ENCODE measurements around the gene IER2. TPM values are rescaled to one million over a fixed set of nuclear protein-coding genes. Genes with fewer than 3 reads are reported as not detected.
"Not testable (repeated sequence)": the region's sequence is repeated elsewhere in the genome, so short reads cannot be mapped to it uniquely, and the experiment has no call there.

IER2 gene
- total and polyA plus RNA-seq, 2 donors (not counting 1 experiment from before 2014, with no cell fraction given) = 16.5 to 26.4 TPM

DNA sequence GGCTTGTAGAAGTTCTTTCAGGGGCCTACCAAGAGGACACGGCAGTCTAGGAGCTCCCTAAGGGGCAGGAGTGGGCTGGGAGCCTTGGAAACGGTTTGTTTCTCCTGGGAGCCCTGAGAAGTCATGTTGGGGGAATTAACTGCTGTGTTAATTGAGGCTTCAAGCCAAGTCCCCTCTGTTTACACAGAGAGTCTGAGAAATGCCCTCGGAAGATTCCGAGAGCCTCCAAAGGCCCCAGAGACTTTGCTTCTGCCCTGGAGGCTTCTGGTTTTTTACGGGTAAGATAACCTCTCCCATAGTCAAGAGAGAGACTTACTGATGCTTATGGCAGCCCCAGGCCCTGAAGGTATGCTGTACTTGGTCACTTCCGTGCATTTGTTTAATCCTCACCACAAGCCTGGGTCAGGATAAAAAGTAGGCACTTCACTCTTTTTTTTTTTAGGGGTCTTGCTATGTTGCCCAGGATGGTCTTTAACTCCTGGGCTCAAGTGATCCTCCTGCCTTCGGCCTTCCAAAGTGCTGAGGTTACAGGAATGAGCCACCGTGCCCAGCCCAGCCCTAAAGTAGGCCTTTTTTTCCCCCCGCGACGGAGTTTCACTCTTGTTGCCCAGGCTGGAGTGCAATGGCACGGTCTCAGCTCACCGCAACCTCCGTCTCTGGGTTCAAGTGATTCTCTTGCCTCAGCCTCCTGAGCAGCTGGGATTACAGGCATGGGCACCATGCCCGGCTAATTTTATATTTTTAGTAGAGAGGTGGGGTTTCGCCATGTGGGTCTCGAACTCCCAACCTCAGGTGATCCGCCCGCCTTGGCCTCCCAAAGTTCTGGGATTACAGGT lies 15.2 kb downstream of the IER2 start:
- Histone ChIP-seq H3K27ac (ENCODE audit: insufficient read depth, low read length) (peak overlapping the region; percentile 82), H3K4me2 (ENCODE audit: extremely low read depth, insufficient read depth, low read length) (peak overlapping the region; percentile 25), H2AFZ (ENCODE audit: low read length) (no peak overlapping the region), H3K4me1 (ENCODE audit: control insufficient read depth, extremely low read depth, insufficient read depth, low read length) (peaks cover 41% of the 10 kb centered on the region), H3K9ac (ENCODE audit: insufficient read depth, low read length) (no peak overlapping the region), H3K9me3 (ENCODE audit: control insufficient read depth, insufficient read depth, low read depth, low read length) (no peaks in the 10 kb centered on the region), H3K4me3 (replicated peaks in 1 of 4; ENCODE audit: control extremely low read depth in 1 of 4, insufficient read depth in 1 of 4, low read depth in 3 of 4, low read length in 4 of 4) (no peak overlapping the region), H3K79me2 (ENCODE audit: control insufficient read depth, insufficient read depth, low read length) (no peaks in the 10 kb centered on the region), H4K20me1 (ENCODE audit: control insufficient read depth, extremely low read depth, insufficient read depth, low read length) (no peaks in the 10 kb centered on the region), H3K27me3 (ENCODE audit: control insufficient read depth, insufficient read depth, low read length) (no peaks in the 10 kb centered on the region), H3K36me3 (ENCODE audit: control insufficient read depth, insufficient read depth, low read length) (no peaks in the 10 kb centered on the region)
- TF ChIP-seq CTCF (conservative IDR thresholded peaks at IDR 0.05 in 1 of 2, IDR thresholded peaks at IDR 0.05 in 1 of 2; ENCODE audit: low read depth in 1 of 2, low read length in 2 of 2) (no peak), EZH2 (IDR thresholded peaks at IDR 0.05; ENCODE audit: low read length, missing control alignments) (no peak)
- DNase-seq (ENCODE audit: low read depth in 2 of 2) = peak in 1 of 2 donors; percentile 22

DNA sequence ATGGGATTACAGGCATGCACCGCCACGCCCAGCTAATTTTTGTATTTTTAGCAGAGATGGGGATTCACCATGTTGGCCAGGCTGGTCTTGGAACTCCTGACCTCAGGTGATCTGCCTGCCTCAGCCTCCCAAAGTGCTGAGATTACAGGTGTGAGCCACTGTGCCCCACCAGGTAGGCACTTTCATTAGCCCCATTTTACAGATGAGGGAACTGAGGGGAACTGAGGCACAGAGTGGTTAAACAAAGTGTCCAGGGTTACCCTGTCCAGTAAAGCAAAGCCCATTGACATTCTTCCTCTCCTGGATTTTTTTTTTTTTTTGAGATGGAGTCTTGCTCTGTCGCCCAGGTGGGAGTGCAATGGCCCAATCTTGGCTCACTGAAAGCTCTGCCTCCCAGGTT lies 15.9 kb downstream of the IER2 start:
- H3K9me3 ChIP-seq (ENCODE audit: control insufficient read depth, insufficient read depth, low read depth, low read length); H2AFZ ChIP-seq (ENCODE audit: low read length); H3K79me2 ChIP-seq (ENCODE audit: control insufficient read depth, insufficient read depth, low read length); H3K4me2 ChIP-seq (ENCODE audit: extremely low read depth, insufficient read depth, low read length); H3K36me3 ChIP-seq (ENCODE audit: control insufficient read depth, insufficient read depth, low read length); H4K20me1 ChIP-seq (ENCODE audit: control insufficient read depth, extremely low read depth, insufficient read depth, low read length); H3K27ac ChIP-seq (ENCODE audit: insufficient read depth, low read length); H3K4me3 ChIP-seq (replicated peaks in 1 of 4; ENCODE audit: control extremely low read depth in 1 of 4, insufficient read depth in 1 of 4, low read depth in 3 of 4, low read length in 4 of 4); H3K27me3 ChIP-seq (ENCODE audit: control insufficient read depth, insufficient read depth, low read length); DNase-seq (ENCODE audit: low read depth in 2 of 2); H3K9ac ChIP-seq (ENCODE audit: insufficient read depth, low read length): not testable (repeated sequence)
- H3K4me1 ChIP-seq (ENCODE audit: control insufficient read depth, extremely low read depth, insufficient read depth, low read length) = peaks cover 41% of the 10 kb centered on the region

DNA sequence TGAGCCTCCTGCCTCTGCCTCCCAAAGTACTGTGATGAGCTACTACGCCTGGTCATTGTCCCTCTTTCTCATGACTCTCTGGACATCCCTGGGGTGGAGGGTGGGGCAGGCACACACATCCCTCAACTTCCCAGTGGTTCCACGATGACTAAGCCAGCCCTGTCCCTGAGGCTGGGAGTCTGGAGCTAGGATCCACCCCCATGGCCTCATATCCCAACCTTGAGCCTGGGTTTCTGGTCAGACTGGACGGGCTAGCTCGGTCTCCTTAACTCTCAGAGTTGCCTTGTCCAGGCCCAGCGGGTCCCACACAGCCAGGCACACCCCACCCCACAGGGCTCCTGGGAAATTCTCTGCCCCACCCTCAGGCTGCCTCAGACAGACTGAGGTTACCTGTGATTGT lies 19.6 kb downstream of the IER2 start:
- Histone ChIP-seq H3K79me2 (ENCODE audit: control insufficient read depth, insufficient read depth, low read length) (no peaks in the 10 kb centered on the region), H3K9me3 (ENCODE audit: control insufficient read depth, insufficient read depth, low read depth, low read length) (no peaks in the 10 kb centered on the region), H3K4me1 (ENCODE audit: control insufficient read depth, extremely low read depth, insufficient read depth, low read length) (peaks cover 35% of the 10 kb centered on the region), H3K27ac (ENCODE audit: insufficient read depth, low read length) (peak overlapping the region; percentile 41), H3K36me3 (ENCODE audit: control insufficient read depth, insufficient read depth, low read length) (no peaks in the 10 kb centered on the region), H2AFZ (ENCODE audit: low read length) (no peak overlapping the region), H3K27me3 (ENCODE audit: control insufficient read depth, insufficient read depth, low read length) (no peaks in the 10 kb centered on the region), H4K20me1 (ENCODE audit: control insufficient read depth, extremely low read depth, insufficient read depth, low read length) (no peaks in the 10 kb centered on the region), H3K9ac (ENCODE audit: insufficient read depth, low read length) (no peak overlapping the region), H3K4me3 (replicated peaks in 1 of 4; ENCODE audit: control extremely low read depth in 1 of 4, insufficient read depth in 1 of 4, low read depth in 3 of 4, low read length in 4 of 4) (no peak overlapping the region), H3K4me2 (ENCODE audit: extremely low read depth, insufficient read depth, low read length) (no peak overlapping the region)
- peak; percentile 44 to 66 for DNase-seq (ENCODE audit: low read depth in 2 of 2)
- TF ChIP-seq CTCF (conservative IDR thresholded peaks at IDR 0.05 in 1 of 2, IDR thresholded peaks at IDR 0.05 in 1 of 2; ENCODE audit: low read depth in 1 of 2, low read length in 2 of 2) = no peak
- TF ChIP-seq EZH2 (IDR thresholded peaks at IDR 0.05; ENCODE audit: low read length, missing control alignments) = no peak

Data from fibroblast of lung (primary cell).